HepG2 (cell line): ENCODE data around the gene GNB1. TPM values are rescaled to one million over a fixed set of nuclear protein-coding genes. Genes with fewer than 3 reads are reported as not detected.
A peak's percentile ranks its signal among the peaks of the same experiment; 100 is the strongest.

Experiments used
- MXD4 ChIP-seq: IDR thresholded peaks from 2 replicates; pipeline ENCODE4 v1.6.1; 2016; ENCODE audit warnings: mild to moderate bottlenecking, missing biosample characterization, missing genetic modification reagents
- PHF20 ChIP-seq: sonication (generic); formaldehyde crosslinking; IDR thresholded peaks from 2 replicates; pipeline ENCODE4 v1.5.0; 2020; ENCODE audit warnings: mild to moderate bottlenecking, missing genetic modification reagents
- POGZ ChIP-seq: sonication (generic); formaldehyde crosslinking; IDR thresholded peaks from 2 replicates; pipeline ENCODE4 v1.4.0; 2020; ENCODE audit warnings: mild to moderate bottlenecking, missing genetic modification reagents
- POLR2AphosphoS5 ChIP-seq: IDR thresholded peaks from 2 replicates; pipeline ENCODE4 v1.6.1; 2012; ENCODE audit warnings: low read depth, low read length
- ZFP36L1 ChIP-seq: sonication (generic); formaldehyde crosslinking; IDR thresholded peaks from 2 replicates; pipeline ENCODE4 v1.8.0; 2022; ENCODE audit warnings: mild to moderate bottlenecking, missing genetic modification reagents, moderate library complexity
- ZNF451 ChIP-seq: sonication (generic); formaldehyde crosslinking; IDR thresholded peaks from 2 replicates; pipeline ENCODE4 v1.5.0; 2020; ENCODE audit warnings: mild to moderate bottlenecking, missing genetic modification reagents
- polyA plus RNA-seq, 8 experiments: library from polyadenylated mRNA; depleted of rRNA in 3 of 8; stranded (reverse) in 7 of 8; unstranded in 1 of 8; fragments of >200 nt; fragmentation: Illumina TruSeq in 4 of 8; extraction: Trizol in 4 of 8; gene quantifications; 2 replicates each; pipeline versions ENCODE4 v1.2.1 to v1.2.3, GENCODE V29; 2011 to 2016; ENCODE audit warnings: low read depth in 4 of 8, missing spikeins in 1 of 8, mixed read lengths in 1 of 8; ENCODE audit not compliant: insufficient read depth in 1 of 8
- total RNA-seq, 5 experiments: library from RNA; depleted of rRNA; stranded (reverse); fragments of >200 nt; fragmentation: Illumina TruSeq; extraction: Trizol; gene quantifications; 2 replicates each; pipeline ENCODE4 v1.2.3, GENCODE V29; 2016; ENCODE audit warnings: low read depth in 1 of 5
- TF ChIP-seq, protein P1 (sequence below): sonication (generic); formaldehyde crosslinking; IDR thresholded peaks from 2 replicates; pipeline ENCODE4 v1.8.0; 2022; ENCODE audit warnings: mild to moderate bottlenecking, missing genetic modification reagents
- TF ChIP-seq, protein P2 (sequence below): sonication (generic); formaldehyde crosslinking; IDR thresholded peaks from 2 replicates; pipeline ENCODE4; 2020; ENCODE audit warnings: missing genetic modification reagents, mild to moderate bottlenecking, borderline replicate concordance
- TF ChIP-seq, protein P3 (sequence below): sonication (generic); formaldehyde crosslinking; IDR thresholded peaks from 2 replicates; pipeline ENCODE4 v1.5.1; 2020; ENCODE audit warnings: mild to moderate bottlenecking, missing genetic modification reagents, moderate library complexity
- TF ChIP-seq, protein P4 (sequence below): sonication (generic); formaldehyde crosslinking; IDR thresholded peaks from 2 replicates; pipeline ENCODE4 v1.4.0; 2020; ENCODE audit warnings: missing genetic modification reagents, mild to moderate bottlenecking, borderline replicate concordance
- TF ChIP-seq, protein P5 (sequence below): sonication (generic); formaldehyde crosslinking; IDR thresholded peaks from 2 replicates; pipeline ENCODE4 v1.4.0; 2020; ENCODE audit warnings: missing genetic modification reagents, mild to moderate bottlenecking, borderline replicate concordance
- TF ChIP-seq, protein P6 (sequence below), 2 experiments: IDR thresholded peaks; 2 replicates each; pipeline ENCODE4 v1.6.1; 2011 to 2012; ENCODE audit warnings: low read length in 2 of 2, borderline replicate concordance in 1 of 2, low read depth in 1 of 2, mild to moderate bottlenecking in 1 of 2, moderate library complexity in 1 of 2

Gene GNB1
- total and polyA plus RNA-seq, 2 of the 13 experiments (the other 11 are each of a cell fraction or from before 2014, with no cell fraction given) = 66.2 to 327 TPM

DNA sequence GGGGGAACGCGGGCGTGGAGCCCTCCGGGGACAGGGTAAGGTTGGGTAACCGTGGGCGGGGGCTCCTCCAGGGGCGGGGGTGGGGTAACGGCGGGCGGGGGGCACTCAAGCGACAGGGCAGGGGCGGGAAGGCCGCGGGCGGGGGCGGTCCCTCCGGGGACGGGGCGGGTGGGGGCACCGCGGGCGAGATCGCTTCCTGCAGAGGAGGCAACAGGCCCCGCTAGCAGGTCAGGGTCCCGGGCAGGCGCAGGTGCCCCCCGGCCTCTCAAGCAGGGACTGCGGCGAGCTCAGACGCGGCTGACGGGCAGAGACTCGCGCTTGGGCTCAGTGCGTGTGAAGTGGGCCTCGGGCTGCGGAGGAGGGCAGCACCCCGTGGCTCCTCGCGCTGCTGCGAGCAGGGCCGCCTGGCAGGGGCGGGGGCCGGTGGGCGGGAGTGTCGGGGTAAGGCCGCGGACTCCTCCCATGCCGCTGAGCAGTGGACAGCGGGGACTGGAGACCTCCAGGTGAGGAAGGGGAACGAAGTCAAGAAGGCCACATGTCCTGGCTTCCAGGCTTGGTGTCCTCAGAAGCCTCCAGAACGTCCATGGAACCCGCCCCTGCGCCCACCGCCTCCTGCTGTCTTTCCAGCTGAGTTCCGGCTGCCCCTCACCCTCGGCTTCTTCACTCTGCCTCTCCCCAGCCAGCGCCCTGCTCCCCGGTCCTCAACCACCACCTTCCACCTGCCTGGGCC, 627 bp upstream of the GNB1 start (continued):
- TF ChIP-seq, protein P1, sequence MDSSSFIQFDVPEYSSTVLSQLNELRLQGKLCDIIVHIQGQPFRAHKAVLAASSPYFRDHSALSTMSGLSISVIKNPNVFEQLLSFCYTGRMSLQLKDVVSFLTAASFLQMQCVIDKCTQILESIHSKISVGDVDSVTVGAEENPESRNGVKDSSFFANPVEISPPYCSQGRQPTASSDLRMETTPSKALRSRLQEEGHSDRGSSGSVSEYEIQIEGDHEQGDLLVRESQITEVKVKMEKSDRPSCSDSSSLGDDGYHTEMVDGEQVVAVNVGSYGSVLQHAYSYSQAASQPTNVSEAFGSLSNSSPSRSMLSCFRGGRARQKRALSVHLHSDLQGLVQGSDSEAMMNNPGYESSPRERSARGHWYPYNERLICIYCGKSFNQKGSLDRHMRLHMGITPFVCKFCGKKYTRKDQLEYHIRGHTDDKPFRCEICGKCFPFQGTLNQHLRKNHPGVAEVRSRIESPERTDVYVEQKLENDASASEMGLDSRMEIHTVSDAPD = peak; percentile 42; the same call in 1 of the 2 replicates
- TF ChIP-seq POGZ (0 out of 2 replicates have a peak, but pooled peaks have one; percentile 46), PHF20 (CRISPR knock-in tag) (peak; percentile 22; the same call in 1 of the 2 replicates), MXD4 (0 out of 2 replicates have a peak, but pooled peaks have one; percentile 12), ZNF451 (CRISPR knock-in tag) (no peak), ZFP36L1 (CRISPR knock-in tag) (0 out of 2 replicates have a peak, but pooled peaks have one; percentile 63), POLR2AphosphoS5 (peak; percentile 54)
- TF ChIP-seq, protein P2, sequence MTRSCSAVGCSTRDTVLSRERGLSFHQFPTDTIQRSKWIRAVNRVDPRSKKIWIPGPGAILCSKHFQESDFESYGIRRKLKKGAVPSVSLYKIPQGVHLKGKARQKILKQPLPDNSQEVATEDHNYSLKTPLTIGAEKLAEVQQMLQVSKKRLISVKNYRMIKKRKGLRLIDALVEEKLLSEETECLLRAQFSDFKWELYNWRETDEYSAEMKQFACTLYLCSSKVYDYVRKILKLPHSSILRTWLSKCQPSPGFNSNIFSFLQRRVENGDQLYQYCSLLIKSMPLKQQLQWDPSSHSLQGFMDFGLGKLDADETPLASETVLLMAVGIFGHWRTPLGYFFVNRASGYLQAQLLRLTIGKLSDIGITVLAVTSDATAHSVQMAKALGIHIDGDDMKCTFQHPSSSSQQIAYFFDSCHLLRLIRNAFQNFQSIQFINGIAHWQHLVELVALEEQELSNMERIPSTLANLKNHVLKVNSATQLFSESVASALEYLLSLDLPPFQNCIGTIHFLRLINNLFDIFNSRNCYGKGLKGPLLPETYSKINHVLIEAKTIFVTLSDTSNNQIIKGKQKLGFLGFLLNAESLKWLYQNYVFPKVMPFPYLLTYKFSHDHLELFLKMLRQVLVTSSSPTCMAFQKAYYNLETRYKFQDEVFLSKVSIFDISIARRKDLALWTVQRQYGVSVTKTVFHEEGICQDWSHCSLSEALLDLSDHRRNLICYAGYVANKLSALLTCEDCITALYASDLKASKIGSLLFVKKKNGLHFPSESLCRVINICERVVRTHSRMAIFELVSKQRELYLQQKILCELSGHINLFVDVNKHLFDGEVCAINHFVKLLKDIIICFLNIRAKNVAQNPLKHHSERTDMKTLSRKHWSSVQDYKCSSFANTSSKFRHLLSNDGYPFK (CRISPR knock-in tag) = peak; percentile 31; the same call in 1 of the 2 replicates
- TF ChIP-seq, protein P3, sequence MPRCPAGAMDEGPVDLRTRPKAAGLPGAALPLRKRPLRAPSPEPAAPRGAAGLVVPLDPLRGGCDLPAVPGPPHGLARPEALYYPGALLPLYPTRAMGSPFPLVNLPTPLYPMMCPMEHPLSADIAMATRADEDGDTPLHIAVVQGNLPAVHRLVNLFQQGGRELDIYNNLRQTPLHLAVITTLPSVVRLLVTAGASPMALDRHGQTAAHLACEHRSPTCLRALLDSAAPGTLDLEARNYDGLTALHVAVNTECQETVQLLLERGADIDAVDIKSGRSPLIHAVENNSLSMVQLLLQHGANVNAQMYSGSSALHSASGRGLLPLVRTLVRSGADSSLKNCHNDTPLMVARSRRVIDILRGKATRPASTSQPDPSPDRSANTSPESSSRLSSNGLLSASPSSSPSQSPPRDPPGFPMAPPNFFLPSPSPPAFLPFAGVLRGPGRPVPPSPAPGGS (CRISPR knock-in tag) = 0 out of 2 replicates have a peak, but pooled peaks have one; percentile 20
- TF ChIP-seq, protein P4, sequence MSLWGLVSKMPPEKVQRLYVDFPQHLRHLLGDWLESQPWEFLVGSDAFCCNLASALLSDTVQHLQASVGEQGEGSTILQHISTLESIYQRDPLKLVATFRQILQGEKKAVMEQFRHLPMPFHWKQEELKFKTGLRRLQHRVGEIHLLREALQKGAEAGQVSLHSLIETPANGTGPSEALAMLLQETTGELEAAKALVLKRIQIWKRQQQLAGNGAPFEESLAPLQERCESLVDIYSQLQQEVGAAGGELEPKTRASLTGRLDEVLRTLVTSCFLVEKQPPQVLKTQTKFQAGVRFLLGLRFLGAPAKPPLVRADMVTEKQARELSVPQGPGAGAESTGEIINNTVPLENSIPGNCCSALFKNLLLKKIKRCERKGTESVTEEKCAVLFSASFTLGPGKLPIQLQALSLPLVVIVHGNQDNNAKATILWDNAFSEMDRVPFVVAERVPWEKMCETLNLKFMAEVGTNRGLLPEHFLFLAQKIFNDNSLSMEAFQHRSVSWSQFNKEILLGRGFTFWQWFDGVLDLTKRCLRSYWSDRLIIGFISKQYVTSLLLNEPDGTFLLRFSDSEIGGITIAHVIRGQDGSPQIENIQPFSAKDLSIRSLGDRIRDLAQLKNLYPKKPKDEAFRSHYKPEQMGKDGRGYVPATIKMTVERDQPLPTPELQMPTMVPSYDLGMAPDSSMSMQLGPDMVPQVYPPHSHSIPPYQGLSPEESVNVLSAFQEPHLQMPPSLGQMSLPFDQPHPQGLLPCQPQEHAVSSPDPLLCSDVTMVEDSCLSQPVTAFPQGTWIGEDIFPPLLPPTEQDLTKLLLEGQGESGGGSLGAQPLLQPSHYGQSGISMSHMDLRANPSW (CRISPR knock-in tag) = 0 out of 2 replicates have a peak, but pooled peaks have one; percentile 24
- TF ChIP-seq, protein P5, sequence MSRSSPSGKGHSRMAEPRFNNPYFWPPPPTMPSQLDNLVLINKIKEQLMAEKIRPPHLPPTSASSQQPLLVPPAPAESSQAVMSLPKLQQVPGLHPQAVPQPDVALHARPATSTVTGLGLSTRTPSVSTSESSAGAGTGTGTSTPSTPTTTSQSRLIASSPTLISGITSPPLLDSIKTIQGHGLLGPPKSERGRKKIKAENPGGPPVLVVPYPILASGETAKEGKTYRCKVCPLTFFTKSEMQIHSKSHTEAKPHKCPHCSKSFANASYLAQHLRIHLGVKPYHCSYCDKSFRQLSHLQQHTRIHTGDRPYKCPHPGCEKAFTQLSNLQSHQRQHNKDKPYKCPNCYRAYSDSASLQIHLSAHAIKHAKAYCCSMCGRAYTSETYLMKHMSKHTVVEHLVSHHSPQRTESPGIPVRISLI (CRISPR knock-in tag) = no peak
- TF ChIP-seq, protein P6, sequence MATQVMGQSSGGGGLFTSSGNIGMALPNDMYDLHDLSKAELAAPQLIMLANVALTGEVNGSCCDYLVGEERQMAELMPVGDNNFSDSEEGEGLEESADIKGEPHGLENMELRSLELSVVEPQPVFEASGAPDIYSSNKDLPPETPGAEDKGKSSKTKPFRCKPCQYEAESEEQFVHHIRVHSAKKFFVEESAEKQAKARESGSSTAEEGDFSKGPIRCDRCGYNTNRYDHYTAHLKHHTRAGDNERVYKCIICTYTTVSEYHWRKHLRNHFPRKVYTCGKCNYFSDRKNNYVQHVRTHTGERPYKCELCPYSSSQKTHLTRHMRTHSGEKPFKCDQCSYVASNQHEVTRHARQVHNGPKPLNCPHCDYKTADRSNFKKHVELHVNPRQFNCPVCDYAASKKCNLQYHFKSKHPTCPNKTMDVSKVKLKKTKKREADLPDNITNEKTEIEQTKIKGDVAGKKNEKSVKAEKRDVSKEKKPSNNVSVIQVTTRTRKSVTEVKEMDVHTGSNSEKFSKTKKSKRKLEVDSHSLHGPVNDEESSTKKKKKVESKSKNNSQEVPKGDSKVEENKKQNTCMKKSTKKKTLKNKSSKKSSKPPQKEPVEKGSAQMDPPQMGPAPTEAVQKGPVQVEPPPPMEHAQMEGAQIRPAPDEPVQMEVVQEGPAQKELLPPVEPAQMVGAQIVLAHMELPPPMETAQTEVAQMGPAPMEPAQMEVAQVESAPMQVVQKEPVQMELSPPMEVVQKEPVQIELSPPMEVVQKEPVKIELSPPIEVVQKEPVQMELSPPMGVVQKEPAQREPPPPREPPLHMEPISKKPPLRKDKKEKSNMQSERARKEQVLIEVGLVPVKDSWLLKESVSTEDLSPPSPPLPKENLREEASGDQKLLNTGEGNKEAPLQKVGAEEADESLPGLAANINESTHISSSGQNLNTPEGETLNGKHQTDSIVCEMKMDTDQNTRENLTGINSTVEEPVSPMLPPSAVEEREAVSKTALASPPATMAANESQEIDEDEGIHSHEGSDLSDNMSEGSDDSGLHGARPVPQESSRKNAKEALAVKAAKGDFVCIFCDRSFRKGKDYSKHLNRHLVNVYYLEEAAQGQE (IDR thresholded peaks at IDR 0.05; ENCODE audit: borderline replicate concordance in 1 of 2, low read depth in 1 of 2, low read length in 2 of 2) = peak in 1 of 2 experiments; percentile 27; a peak in 1 of 4 replicates
